ENCODE measurements around the gene PIK3R1.

The PIK3R1 gene

GRCh38 chr5:68274847-68275651, 59.5 kb downstream of the PIK3R1 start:
- DNase-seq, result no peak

GRCh38 chr5:68276740-68277139, 61.2 kb downstream of the PIK3R1 start:
- DNase-seq, result no peak

- no peak for DNase-seq
Measured at GRCh38 chr5:68277431-68277830, 61.9 kb downstream of the PIK3R1 start.

GRCh38 chr5:68279984-68280383, 64.4 kb downstream of the PIK3R1 start:
- no peak for DNase-seq

DNA sequence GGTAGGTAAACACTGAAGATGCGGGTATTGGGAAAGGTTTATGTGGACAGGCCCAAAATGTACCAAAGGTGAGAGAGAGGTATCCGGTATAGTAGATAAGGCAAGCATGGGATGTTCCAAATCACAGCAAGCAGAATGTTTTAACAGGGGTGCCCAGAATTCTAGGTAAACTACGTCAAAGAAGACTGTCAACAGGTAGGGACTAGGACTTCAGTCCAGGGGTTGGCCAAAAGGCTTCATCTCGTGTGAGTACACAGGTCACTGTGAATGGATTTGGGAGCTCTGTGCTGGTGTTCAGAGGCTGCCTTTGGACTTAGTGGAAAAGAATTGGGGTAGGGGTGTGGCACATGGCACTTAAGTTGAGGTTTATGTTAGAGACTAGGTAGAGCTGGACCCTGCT, 66.4 kb downstream of the PIK3R1 start:
- no peak for DNase-seq

- DNase-seq, result no peak
Measured at GRCh38 chr5:68283766-68284165, 68.2 kb downstream of the PIK3R1 start.

DNA sequence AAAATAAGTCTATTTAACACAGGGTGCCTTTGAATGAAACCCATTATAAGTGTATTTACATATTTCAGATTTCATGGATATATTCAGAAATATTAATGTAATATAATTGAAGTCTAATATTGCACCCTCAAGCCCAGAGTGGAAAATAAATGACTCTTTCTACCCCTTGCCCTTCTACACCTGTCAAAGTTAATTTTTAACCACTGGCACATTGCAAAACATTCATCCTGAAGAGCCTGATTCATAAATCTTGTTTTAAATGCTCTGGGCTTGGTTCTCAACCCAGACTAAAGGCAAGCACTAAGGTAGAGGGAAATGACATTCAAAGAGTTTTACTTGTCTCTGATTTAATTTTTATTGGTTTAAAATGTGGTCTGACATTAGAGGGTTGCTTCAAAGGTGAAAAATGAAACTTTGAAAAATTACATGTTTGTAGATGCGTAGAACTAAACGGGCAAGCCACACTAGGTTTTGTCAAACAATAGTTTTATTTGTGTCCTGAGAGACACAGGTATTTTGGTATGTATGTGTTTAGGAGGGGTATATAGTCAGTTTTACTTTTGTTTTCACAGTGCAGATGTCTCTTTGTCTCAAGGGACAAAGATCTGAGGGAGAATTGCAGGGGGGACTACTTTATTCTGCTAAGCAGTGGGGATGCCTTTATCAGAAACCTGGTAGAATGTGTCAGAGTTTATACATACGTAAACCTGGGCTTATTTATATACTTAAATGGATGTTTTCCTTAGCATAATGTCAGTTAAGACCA, 69.7 kb downstream of the PIK3R1 start:
- DNase-seq, result no peak

DNA sequence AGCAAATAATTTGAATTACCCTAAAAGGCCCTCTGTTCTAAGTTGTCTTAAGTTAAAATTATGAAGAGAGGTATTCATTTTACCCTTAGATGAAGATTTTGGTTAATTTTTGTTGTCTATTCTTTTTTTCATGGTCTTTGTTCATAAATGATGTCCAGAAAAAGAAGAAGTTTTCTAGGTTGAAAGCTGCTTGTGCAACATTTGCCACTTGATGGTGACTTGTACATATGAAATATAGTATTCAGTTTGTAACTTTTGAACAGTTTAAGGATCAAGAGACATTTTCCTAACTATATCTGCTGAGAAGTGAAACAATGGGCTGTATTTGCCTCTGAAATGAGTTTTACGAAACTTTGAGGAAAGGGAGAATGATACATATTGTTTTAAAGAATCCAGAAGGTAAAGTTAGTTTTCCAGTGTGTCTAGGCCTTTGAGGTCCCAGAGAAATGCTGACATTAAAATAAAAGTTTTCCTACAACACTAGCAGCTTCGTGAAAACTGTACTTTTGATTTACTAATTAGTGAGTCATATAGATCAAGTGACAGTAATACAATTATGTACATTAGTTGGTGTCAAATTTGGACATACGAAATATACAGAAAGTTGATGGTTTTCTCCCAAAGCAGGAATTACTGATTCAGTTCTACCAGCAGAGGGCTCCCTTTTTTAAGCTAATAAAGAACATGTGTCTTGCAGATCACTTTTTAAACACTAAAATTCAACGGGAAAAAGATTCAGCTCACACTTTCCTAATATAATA, 70.5 kb downstream of the PIK3R1 start:
- no peak for DNase-seq

DNA sequence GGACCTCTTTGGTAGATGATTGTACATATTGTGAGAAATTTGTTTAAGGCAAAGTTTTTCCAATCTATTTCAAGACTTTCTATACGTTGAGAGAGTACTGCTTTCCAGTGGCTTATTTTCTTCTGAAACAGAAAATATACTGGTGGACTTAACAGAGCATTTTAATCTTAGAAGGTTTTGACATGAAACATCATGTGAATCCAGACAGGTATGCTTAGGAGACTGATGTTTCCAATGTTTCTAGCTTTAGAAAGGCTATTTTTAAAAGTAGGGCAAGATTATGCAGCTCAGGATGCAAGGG, 71.0 kb downstream of the PIK3R1 start:
- no peak for DNase-seq

GRCh38 chr5:68287631-68287975, 72.0 kb downstream of the PIK3R1 start:
- DNase-seq, result no peak

- DNase-seq, result no peak
Measured at GRCh38 chr5:68287976-68288706, 72.6 kb downstream of the PIK3R1 start.

DNA sequence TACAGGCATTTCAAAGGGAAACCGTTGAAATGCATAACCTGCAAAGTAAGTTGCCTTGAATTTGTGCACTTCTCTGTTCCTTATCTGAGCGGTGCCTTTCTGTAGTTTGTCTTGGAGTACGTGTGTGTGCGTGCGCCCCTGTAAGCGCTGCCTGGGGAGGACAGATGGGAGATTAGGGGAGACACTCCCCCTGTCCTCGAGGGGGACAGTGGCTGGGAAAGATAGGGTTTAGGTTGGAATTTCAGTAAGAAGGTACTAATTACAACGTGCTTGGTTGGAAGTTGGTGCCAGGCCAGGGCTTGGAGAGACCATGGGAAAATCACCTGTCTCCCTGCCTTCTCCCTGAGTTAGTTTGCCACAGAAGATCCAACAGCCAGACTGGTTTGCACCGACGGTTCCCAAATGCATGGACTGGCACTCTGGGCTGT, 73.2 kb downstream of the PIK3R1 start:
- DNase-seq, result no peak

- no peak for DNase-seq
Measured at GRCh38 chr5:68289498-68289897, 73.9 kb downstream of the PIK3R1 start.

GRCh38 chr5:68290260-68290674, 74.7 kb downstream of the PIK3R1 start:
- no peak for DNase-seq

DNA sequence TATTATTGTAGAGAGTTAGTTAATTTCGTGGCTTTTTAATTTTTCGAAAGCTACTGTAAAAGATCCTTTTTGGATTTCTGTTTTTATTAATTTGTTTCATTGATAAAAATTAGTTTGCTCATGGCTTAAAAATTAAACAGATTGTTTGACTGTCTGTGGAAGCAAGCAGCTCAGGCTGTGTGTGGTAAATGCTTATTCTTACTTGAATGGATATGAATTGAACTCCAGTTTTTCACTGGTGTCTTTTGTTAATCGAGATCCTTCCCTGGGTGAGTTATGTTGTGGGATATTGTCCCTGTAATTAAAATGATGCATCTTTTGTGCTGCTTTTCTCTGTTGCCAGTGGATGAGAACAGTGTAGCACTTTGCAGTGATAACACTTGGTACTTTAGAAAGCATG, 75.3 kb downstream of the PIK3R1 start:
- DNase-seq, result no peak

GRCh38 chr5:68292316-68292715, 76.8 kb downstream of the PIK3R1 start:
- DNase-seq, result no peak

DNA sequence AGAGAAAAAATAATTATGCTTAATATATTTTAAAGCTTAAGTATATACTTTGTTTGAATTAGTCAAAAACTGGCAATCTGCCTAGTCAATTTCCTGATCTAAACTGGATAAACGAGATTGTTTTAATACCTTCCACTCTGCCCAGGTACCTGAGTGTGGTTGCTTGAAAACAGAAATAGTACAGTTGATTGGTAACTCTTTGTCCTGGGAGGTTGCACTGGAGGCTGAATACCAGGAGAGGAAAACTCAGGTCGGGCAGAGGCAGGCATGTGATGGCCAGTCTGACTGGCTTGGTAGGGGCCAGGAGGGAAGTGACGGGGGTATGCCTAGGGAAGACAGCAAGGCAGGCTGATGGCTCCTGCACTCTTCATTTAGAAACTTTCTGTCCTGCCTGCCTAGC, 80.2 kb downstream of the PIK3R1 start:
- no peak for DNase-seq

- no peak for DNase-seq
Measured at GRCh38 chr5:68296895-68297294, 81.3 kb downstream of the PIK3R1 start.

DNA sequence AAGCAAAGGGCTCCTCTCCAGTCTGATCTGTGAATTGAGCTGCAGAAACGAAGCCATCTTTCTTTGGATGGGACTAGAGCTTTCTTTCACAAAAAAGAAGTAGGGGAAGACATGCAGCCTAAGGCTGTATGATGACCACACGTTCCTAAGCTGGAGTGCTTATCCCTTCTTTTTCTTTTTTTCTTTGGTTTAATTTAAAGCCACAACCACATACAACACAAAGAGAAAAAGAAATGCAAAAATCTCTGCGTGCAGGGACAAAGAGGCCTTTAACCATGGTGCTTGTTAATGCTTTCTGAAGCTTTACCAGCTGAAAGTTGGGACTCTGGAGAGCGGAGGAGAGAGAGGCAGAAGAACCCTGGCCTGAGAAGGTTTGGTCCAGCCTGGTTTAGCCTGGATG, 82.1 kb downstream of the PIK3R1 start:
- no peak for DNase-seq

DNA sequence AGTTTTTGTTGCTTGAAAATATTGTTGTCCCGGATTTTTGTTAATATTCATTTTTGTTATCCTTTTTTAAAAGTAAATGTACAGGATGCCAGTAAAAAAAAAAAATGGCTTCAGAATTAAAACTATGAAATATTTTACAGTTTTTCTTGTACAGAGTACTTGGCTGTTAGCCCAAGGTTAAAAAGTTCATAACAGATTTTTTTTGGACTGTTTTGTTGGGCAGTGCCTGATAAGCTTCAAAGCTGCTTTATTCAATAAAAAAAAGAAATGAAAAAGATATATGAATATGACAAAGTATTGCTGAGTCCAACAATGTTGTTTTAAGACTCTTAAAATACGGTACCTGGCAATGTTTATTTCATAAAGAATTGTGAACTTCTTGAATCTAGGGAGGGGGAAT, 82.9 kb downstream of the PIK3R1 start:
- DNase-seq, result no peak

- DNase-seq, result no peak
Measured at GRCh38 chr5:68299105-68299504, 83.5 kb downstream of the PIK3R1 start.

- no peak for DNase-seq
Measured at GRCh38 chr5:68299575-68299974, 84.0 kb downstream of the PIK3R1 start.

- no peak for DNase-seq
Measured at GRCh38 chr5:68303038-68303738, 87.6 kb downstream of the PIK3R1 start.

All from T1000 (cell line).